GM21526 (cell line): ENCODE data around the gene GPR107.

ENCODE experiments used
- ATAC-seq: cut with Tn5 transposase; IDR thresholded peaks from one replicate; pipeline ENCODE4 v1.9.1; 2021; ENCODE audit warnings: moderate library complexity; ENCODE audit not compliant: unreplicated experiment, low FRiP score

GPR107 gene

DNA sequence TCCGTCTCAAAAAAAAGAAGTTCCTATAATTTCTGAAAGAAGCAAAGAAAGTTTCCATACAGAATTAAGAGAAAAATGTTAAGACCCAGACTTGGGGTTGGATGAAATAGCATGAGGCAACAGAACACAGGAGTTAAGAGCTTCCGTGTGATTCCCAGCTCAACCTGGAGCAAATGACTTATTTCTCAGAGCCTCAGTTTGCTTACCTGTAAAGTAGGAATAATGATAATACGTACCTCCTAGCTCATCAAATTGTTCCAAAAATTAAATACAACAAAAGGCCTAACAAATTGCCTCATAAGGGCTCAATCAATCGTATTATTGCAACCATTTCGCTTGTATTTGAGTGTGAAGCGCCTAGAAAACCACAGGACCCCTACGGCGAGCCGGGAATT is 600 bp upstream of the GPR107 start:
- no peak for ATAC-seq

DNA sequence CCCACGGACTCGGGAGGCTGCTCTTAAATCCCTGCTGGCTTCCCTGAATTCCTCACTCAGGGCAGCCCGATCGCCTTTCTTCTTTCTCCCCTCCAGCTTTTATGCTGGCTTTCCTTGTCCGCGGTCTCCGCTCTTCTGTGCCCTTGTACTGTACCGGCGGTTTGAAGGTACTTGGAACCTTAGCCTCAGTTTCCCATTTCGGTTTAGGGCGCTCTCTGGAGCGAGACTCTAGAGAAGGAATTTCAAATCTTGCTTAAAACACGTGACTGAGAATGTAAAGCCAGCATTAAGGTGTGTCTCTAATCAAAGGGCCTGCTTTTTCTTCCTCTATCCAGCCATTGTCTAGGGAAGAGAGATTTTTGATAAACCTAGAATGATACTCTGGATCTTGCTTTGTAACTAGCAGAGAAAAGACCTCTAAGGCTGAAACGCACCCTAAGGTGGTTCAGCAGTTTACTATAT is 650 bp downstream of the GPR107 start:
- ATAC-seq, result no peak

DNA sequence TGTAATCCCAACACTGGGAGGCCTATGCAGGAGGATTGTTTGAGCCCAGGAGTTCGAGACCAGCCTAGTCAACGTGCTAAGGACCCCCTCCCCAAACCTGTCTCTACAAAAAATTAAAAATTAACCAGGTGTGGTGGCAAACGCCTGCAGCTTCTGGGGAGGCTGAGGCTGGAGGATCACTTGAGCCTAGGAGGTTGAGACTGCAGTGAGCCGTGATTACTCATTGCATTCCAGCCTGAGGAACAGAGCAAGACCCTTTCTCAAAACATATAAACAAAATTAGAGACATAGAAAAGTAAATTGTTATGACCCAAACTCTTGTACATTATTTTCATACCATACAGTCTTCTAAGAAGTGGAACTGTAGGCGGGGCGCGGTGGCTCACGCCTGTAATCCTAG is 1.1 kb downstream of the GPR107 start:
- ATAC-seq, result no peak

DNA sequence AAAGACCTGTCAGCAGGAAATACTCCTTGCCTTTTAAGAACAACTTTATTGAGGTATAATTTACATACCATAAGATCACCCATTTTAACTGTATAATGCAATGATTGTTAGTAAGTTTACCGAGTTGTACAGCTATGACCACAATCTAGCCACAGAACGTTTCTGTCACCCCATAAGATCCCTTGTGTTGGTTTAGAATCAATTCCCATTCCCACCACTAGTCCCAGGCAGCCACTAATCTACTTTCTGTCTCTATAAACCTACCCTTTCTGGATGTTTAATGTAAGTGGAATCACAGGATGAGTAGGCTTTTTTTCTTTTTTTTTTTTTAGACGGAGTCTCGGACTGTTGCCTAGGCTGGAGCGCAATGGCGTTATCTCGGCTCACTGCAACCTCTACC is 4.4 kb downstream of the GPR107 start:
- ATAC-seq, result no peak

DNA sequence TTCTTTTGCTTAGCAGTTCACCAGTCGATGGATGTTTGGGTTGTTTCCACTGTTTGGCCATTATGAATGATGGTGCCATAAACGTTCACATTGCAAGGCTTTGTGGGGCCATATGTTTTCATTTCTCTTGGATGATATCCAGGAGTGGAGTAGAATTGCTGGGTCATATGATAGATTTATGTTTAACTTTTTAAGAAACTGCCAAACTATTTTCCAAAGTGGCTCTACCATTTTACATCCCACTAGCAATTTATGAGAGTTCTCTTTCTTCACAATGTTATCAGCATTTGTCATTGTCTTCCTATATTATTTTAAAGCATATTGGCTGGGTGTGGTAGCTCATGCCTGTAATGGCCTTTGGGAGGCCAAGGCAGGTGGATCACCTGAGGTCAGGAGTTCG is 5.2 kb downstream of the GPR107 start:
- no peak for ATAC-seq

DNA sequence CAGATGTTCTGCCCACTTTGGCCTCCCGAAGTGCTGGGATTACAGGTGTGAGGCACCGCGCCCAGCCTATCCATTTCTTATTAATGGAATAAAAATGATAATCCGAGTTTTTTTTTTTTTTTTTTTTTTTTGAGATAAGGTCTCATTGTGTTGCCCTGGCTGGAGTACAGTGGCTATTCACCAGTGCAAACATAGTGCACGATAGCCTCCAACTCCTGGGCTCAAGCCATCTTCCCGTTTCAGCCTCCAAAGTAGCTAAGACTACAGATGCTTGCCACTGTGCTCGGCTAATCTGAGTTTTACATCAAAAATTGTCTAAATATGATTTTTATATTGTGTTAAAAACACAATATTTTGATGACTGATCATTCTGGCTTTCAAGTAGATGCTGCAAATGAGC is 6.6 kb downstream of the GPR107 start:
- ATAC-seq, result no peak

DNA sequence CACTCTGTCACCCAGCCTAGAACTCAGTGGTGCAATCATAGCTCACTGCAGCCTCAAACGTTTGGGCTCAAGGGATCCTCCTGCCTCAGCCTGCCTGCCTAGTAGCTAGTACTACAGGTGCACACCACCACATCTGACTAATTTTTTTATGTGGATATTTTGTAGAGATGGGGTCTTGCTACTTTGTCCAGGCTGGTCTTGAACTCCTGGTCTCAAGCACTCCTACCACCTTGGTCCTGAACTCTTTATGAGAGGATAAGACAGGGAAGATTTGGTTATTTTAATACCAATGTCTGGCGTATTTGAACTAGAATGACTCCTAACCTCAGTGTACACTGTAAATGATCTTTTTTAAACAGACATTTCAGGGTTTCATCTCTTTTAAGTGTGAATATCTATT is 9.0 kb downstream of the GPR107 start:
- ATAC-seq, result no peak

DNA sequence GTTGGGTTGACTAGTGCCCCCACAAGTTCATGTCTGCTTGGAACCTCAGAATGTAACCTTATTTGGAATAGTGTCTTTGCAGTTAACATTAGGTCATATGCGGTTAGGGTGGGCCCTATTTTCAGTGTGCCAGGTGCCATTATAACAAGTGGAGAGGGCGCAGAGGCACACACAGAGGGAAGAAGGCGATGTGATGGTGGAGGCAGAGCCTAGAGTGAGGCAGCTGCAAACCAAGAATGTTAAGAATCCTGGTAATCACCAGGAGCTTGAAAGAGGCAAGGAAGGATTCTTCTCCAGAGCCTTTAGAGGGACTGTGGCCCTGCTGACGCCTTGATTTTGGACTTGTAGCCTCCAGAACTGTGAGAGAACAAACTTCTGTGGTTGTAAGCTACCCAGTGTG is 10.9 kb downstream of the GPR107 start:
- ATAC-seq, result no peak

DNA sequence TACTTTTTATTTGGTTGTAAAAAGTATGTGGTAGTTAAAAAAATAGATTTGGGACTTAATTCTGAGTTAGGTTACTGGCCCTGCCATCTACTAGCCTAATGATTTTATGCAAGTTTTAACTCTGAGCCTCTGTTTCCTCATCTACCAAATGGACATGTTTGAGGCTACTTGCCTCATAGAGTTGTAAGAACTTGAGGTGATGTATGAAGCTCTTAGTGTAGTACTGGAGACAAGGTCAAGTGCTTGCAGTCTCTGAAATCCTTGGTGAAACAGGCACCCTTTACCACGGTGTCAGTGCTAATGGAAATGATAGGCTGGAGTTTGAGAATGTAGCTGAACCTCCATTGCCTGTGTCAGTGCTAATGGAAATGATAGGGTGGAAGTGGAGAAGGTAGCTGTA is 15.3 kb downstream of the GPR107 start:
- ATAC-seq, result no peak

DNA sequence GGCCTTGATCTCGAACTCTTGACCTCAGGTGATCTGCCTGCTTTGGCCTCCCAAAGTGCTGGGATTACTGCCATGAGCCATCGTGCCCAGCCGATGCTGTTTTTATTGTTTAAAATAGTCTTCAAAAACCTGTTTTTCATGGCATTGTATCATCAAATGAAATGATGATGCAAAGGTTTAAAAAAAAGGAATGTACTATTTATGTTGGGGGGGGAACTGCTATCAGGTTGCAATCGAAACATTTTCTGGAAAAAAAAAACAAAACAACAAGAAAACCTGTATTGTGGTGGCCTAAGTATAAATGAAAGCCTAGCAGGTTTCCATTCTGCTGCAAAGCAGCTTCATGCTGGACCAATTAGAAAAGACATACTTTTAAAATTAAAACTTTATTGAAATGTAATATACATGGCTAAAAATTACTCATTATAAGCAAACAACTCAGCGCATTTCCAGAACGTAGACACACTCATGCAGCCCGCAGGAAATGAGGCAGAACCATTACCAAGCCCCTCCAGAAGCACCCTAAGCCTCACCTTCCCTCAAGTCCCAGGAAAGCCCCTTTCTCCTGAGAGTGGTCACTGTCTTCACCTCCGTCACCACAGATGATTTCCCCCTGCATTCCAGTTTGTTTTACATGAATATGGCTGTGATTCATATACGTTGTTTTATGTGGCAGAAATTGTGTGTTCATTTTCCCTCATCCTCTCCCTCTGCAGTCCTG is 19.0 kb downstream of the GPR107 start:
- ATAC-seq, result no peak

DNA sequence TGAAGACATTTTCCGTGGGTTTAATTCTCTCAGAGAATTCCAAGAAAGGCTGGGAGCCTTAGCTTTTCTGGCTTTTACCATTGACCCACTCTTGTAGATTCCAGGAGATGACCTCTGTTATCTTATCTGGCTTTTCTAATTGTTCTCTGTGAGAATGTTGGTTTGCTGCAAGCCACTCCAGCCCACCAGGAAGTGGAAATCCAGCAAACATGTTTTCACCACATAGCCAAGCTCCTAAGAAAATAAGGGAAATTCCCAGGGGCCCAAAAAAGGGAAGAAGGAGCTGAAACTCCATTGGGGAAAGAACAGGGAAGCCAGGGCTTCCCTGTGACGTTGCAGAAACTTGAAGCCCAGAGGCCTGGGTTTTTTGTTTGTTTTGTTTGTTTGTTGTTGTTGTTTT is 19.7 kb downstream of the GPR107 start:
- ATAC-seq, result no peak

DNA sequence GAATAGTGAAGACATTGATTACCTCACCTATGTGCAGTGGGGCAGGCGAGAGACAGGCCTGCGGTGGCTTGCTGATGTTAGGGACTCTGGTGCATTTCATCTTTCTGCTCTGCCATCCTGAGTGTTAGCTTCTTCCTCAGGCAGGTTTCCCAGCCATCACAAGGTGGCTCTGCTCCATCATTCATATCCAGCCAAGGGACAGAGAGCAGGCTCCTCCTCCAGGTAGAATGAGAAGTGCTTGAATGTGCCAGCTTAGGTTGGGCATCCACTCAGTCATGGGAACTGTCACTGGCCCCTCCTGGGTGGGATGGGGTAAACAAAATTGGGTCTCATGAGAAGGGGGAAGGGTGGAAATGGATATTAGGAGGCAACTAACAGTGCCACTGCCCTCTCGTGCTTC is 24.8 kb downstream of the GPR107 start:
- ATAC-seq, result no peak

DNA sequence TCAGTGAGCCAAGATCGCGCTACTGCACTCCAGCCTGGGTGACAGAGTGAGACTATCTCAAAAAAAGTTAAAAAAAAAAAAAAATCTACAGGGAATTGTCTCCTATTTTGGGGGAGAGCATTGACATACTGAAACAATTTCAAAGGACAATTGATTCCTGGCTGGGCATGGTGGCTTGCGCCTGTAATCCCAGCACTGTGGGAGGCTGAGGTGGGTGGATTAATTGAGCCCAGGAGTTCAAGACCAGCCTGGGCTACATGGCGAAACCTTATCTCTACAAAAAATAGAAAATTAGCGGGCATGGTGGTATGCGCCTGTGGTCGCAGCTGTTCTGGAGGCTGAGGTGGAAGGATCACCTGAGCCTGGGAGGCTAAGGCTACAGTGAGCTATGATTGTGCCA is 30.6 kb downstream of the GPR107 start:
- ATAC-seq, result no peak

DNA sequence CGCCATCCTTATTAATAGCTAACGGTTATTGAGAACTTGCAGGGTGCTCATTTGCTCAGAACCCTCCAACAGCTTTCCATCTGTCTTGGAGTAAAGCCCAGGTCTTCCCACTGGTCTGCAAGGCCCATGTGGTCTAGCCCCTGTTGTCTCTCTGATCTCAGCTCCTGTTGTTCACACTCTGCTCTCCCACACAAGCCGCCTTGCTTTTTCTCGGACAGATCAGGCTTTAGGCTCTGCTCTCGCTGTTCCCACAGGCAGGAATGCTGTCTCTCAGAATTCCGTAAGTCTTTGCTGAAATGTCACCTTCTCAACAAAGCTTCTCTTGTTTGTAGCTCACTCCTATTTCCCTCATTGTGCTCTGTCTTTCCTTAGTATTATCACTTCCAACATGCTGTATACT is 34.3 kb downstream of the GPR107 start:
- no peak for ATAC-seq

DNA sequence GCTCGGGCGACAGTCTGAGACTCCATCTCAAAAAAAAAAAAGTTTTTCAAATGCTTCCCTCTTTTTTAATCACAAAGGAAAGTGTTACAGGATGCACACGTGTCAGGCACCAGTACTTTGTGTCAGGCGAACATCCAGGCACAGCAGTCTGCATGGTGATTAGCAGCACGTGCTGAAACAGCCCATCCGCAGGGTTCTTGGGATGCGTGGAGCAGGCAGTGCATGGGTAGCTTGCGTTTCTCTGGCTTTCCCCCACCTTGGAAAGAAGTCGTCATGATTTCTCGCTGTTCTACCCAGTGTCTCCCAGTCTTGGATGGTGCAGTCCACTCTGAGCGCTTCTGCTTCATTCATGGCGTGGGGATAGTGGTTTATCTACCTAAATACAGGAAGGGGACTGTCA is 35.4 kb downstream of the GPR107 start:
- no peak for ATAC-seq

DNA sequence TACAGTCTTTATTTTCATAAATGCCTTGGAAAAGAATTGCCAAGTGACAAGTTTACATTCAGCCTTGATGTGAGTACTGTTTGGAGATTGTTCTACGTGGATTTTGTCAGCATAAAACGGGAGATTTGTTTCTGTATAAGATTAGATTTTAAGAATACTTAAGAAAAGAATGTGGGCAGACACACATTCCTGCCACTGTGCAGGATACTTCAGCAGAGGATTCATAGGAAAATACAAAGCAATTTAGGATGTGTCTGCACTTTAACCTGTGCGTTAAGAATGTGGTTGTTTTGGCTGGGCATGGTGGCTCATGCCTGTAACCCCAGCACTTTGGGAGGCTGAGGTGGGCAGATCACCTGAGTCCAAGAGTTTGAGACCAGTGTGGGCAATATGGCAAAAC is 37.2 kb downstream of the GPR107 start:
- ATAC-seq, result no peak

DNA sequence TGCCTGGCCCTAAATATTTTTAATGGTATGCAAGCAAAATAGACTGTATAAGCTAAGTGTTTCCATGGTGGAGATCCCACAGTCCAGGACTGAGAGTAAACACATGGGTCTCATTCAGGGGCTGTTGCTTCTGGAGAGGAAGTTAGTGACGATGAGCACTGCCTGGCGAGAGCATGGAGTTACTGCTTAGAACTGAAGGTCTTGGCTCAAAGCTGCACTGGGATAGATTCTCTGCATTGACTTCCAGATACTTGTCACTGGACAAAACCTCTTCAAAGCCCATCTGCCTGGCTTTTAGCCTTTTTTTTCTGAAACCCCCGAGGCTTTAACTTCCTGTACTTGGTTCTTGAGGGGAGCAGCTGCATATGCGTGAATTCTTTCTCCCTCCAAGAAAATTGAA is 39.2 kb downstream of the GPR107 start:
- ATAC-seq, result no peak

DNA sequence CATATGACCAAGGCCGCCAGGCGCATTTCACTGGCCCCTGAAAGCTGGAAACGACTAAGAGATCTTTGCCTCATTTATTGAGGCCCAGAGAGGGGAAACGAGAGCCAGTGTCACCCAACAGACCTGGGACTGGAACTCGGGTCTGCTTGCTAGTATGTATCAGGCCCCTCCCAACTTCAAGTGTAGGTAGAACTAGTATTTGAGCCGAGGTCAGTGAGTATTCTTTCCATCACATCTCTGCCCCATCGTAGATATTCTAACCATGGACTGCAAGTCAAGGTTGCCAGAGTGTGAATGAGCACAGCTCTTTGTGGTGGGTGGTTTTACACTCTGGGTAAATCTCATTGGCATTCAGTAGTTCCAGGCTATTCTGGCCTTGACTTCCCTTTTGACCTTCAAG is 42.2 kb downstream of the GPR107 start:
- ATAC-seq, result no peak

DNA sequence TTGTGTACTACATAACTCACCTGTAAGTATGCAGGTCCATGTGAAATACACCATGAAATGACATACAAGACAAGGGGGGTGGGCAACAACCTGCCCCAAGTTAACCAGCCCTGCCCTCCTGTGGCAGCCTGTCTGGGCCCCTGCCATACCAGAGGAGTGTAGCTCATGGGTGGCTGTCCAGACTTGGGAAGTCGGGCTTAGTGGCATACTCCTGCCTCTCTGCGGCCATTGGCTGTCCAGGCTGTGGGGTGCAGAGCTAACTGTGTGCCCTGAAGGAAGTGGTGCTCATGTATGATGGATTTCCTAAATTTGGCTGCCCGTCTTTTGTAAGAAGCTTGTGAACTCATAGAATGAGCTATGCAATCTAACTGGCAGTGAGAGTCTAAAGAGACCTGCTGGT is 47.0 kb downstream of the GPR107 start:
- ATAC-seq, result no peak

DNA sequence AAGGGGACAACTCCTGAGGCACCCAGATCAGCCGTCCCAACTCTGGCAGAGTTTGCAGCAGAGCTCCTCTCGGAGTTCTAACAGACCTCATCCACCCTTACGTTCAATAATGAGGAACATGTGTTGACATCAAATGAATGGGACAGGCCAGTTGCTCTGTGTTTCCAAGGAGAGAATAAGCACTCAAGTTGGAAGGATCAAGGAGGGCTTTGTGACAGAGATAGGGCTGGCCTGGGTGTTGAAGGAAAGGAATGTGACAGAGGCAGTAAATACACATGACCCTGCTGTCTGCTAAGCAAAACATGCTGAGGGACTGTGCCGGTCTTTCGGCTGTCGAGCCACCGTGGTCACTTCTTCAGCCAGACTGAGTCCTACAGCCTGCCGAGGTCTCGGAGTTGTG is 48.2 kb downstream of the GPR107 start:
- no peak for ATAC-seq

DNA sequence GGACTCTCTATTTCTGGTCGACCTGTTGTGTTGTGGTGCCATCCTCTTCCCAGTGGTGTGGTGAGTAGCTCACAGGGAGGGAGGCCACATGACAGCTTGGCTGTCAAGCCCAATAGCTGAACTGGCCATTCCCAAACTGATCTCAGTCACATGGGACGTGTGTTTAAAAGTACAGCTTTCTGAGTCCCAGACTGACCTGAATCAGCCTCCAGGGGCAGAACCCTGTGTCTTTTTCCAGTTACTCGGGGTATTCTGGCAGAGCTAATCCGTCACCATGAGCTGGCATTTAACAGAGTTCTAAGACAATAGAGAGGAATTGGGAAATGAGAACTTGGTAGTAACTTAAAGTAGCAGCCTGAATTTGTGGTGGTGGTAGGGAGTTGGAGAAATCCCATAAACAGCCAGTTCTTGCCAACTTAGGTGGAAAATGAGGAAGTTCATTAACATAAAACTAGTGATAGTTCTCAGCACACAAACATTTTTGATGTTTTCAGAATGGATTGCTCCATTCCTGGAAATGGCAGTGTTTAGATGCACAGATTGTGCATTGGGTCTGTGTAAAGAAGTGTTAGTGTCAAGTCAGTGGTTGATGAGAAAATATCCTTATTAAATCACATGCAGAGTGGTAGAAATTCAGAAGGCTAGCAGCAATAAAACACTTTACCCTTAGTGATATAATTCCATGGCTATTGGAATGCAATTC is 50.9 kb downstream of the GPR107 start:
- ATAC-seq, result no peak

DNA sequence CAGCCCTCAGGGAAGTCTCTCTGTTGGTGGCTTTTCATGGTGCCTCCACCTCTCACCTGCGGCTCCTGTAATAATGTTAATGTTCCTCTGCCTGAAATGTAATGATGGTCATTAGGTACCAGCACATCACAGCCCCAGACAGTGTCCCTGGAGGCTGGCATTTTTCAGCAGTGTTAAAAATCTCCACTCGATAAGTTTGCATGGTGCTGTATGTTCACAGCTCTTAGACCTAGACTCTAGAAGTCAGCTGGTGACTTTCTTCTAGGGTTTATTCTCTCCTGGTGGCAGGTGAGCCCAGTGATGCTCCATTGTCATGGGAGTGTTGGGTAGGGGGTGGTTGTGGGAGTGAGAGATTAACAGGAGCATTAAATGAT is 53.1 kb downstream of the GPR107 start:
- ATAC-seq, result no peak
